ENCODE measurements around the gene SLC7A8.

GRCh38 chr14:23149745-23150144, 33.7 kb downstream of the SLC7A8 start:
- TF ChIP-seq POLR2A (IDR thresholded peaks at IDR 0.05) (no peak), EP300 (IDR thresholded peaks at IDR 0.05) (no peak)
